Mucosa of descending colon (tissue), 3 donors: ENCODE data around the gene EHBP1L1. TPM values are rescaled to one million over a fixed set of nuclear protein-coding genes. Genes with fewer than 3 reads are reported as not detected.

ENCODE experiments used
- ATAC-seq: fragments of 200-7000 bp; cut with Tn5 transposase; one replicate; pipeline ENCODE4 v1.9.1; 2020; ENCODE audit warnings: mild to moderate bottlenecking, moderate library complexity
- DNase-seq, 3 donors: peaks; one replicate each; pipeline ENCODE4 v3.0.0-alpha.2; 2020
- H3K36me3 ChIP-seq: fragments of 200-600 bp; one replicate; pipeline ENCODE4 v1.8.0; 2021; ENCODE audit warnings: low read depth, mild to moderate bottlenecking
- H3K4me1 ChIP-seq: fragments of 200-600 bp; one replicate; pipeline ENCODE4 v1.8.0; 2021; ENCODE audit warnings: low read depth, mild to moderate bottlenecking
- H3K4me3 ChIP-seq: fragments of 200-600 bp; one replicate; pipeline ENCODE4 v1.8.0; 2021; ENCODE audit warnings: mild to moderate bottlenecking
- H3K9me3 ChIP-seq: fragments of 200-600 bp; one replicate; pipeline ENCODE4 v1.8.0; 2021; ENCODE audit warnings: mild to moderate bottlenecking
- CTCF ChIP-seq: fragments of 200-600 bp; IDR thresholded peaks from one replicate; pipeline ENCODE4 v1.8.0; 2022; ENCODE audit warnings: antibody characterized with exemption, mild to moderate bottlenecking
- intact Hi-C, 2 donors: fragments of 100-400 bp; cut with DNase I in 1 of 2; cut with micrococcal nuclease in 1 of 2; formaldehyde crosslinking; loops; one replicate each; pipeline versions ENCODE4 v1.11.0 to v1.11.1; 2022; cut with DNase I, micrococcal nuclease
- total RNA-seq, 3 donors: library from RNA; stranded (reverse); fragmentation: NEBNext Ultra II Directional in 2 of 3; extraction: Animal tissue kit (Norgen Biotek cat#: 25700) in 2 of 3; gene quantifications; one replicate each; pipeline versions ENCODE4 v1.2.1 to v1.2.4, GENCODE V29; 2021 to 2023
- donor health status: DM: no; HTN: no; CAD: no; lungs with moderate emphysema.
- donor health status: DM: no; HTN: no; CAD: no.
- donor health status: DM: no; HTN: yes; CAD: no.

Gene EHBP1L1
- total RNA-seq, 3 donors from 2014 or later: 65.8 to 208 (median 65.9) TPM

GRCh38 chr11:65553301-65554001 is 22.4 kb upstream of the EHBP1L1 start:
- Histone ChIP-seq H3K4me1 (peaks cover 20% of the 10 kb centered on the region), H3K4me3 (no peak overlapping the region), H3K36me3 (no peaks in the 10 kb centered on the region), H3K9me3 (no peaks in the 10 kb centered on the region)
- peak; percentile 52 to 79 (median 64) for DNase-seq
- TF ChIP-seq CTCF: no peak
- peak; percentile 1 for ATAC-seq
- intact Hi-C loops: no loop called here

- Histone ChIP-seq H3K4me3 (no peak overlapping the region), H3K4me1 (peaks cover 27% of the 10 kb centered on the region), H3K36me3 (no peaks in the 10 kb centered on the region), H3K9me3 (no peaks in the 10 kb centered on the region)
- intact Hi-C loops: no loop called here
- TF ChIP-seq CTCF: no peak
- ATAC-seq (no peak), DNase-seq (no peak)
Observed at GRCh38 chr11:65554057-65554818, 21.6 kb upstream of the EHBP1L1 start.

GRCh38 chr11:65554842-65555430 is 20.9 kb upstream of the EHBP1L1 start:
- ATAC-seq (no peak), DNase-seq (no peak)
- no peak for TF ChIP-seq CTCF
- intact Hi-C loops: no loop called here
- H3K4me1 ChIP-seq: peaks cover 34% of the 10 kb centered on the region
- no peak overlapping the region for H3K4me3 ChIP-seq
- no peaks in the 10 kb centered on the region for H3K36me3 ChIP-seq
- no peaks in the 10 kb centered on the region for H3K9me3 ChIP-seq

GRCh38 chr11:65555693-65556231 is 20.1 kb upstream of the EHBP1L1 start:
- no peak for ATAC-seq
- Histone ChIP-seq H3K4me1 (peaks cover 39% of the 10 kb centered on the region), H3K4me3 (no peak overlapping the region), H3K36me3 (no peaks in the 10 kb centered on the region), H3K9me3 (no peaks in the 10 kb centered on the region)
- intact Hi-C loops: no loop called here
- peak in 1 of 3 donors; percentile 44 for DNase-seq
- TF ChIP-seq CTCF: no peak

- TF ChIP-seq CTCF: no peak
- Histone ChIP-seq H3K9me3 (no peaks in the 10 kb centered on the region), H3K36me3 (no peaks in the 10 kb centered on the region), H3K4me3 (no peak overlapping the region), H3K4me1 (peaks cover 32% of the 10 kb centered on the region)
- intact Hi-C loops: no loop called here
- no peak for ATAC-seq
- no peak for DNase-seq
Observed at GRCh38 chr11:65556470-65557279, 19.2 kb upstream of the EHBP1L1 start.
